Measurements from ENCODE around the gene SCLY. TPM values are rescaled to one million over a fixed set of nuclear protein-coding genes. Genes with fewer than 3 reads are reported as not detected.
A peak's percentile ranks its signal among the peaks of the same experiment; 100 is the strongest.

SCLY gene
- total and polyA plus RNA-seq, 2 of the 13 experiments (the other 11 are each of a cell fraction or from before 2014, with no cell fraction given): 27.9 to 38.6 TPM

DNA sequence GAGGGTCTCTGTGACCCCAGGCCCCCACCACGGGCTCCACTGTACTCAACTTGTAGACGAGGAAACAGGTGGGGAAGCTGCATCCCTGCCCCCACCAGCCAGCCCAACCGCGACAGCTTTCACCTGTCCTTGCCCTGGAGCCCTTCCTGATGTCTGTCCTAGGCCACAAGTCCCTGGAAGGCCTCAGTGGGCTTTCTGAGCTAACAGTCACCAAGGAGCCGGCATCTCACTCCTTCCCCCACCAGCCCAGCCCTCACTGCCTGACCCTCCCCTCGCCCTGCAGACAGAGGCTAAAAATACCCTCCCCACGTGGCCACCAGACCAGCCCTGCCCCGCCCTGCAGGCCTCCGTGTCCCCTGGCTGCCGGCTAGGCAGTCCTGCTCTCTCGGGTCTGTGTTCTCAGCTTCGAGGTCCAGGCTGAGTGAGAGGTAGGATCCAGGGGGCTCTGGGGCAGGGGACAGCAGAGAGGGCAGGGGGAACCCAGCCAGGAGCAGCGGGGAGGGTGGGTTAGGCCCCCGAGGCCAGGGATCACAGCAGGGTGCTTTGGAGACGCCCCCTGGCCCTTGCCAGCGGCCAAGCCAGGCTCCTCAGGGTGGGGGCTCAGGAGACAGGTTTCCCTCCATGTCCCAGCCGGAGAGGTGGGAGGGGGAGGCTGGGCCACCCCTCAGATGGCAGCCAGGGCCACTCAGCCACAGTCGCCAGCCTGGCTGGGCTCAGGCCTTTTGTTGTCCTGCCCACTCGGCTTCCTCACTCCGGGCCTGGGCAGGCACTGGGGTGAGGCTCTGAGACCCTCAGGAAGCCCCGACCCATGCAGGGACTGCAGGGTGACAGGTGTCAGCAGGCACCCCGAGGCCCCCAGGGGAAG lies 77.8 kb downstream of the SCLY start, which contains the start of gene KLHL30 (continued):
- peak; percentile 4; the same call in 1 of the 2 replicates for TF ChIP-seq SALL1 (CRISPR knock-in tag; IDR thresholded peaks at IDR 0.05)
- TF ChIP-seq BORCS8-MEF2B (CRISPR knock-in tag; IDR thresholded peaks at IDR 0.05): peak; percentile 22; the same call in 1 of the 2 replicates
- no peak for TF ChIP-seq ZNF510 (CRISPR knock-in tag; IDR thresholded peaks at IDR 0.05; ENCODE audit: low read depth)
- TF ChIP-seq ZBTB10 (CRISPR knock-in tag; IDR thresholded peaks at IDR 0.05; ENCODE audit: borderline replicate concordance): 0 out of 2 replicates have a peak, but pooled peaks have one; percentile 26
- no peak for TF ChIP-seq ZBTB21 (CRISPR knock-in tag; IDR thresholded peaks at IDR 0.05)
- TF ChIP-seq ARNT2 (CRISPR knock-in tag; IDR thresholded peaks at IDR 0.05; ENCODE audit: low read depth): 0 out of 2 replicates have a peak, but pooled peaks have one; percentile 47
- peak; percentile 6; the same call in 1 of the 2 replicates for TF ChIP-seq PHF8 (CRISPR knock-in tag; IDR thresholded peaks at IDR 0.05)
- TF ChIP-seq NCOA1 (CRISPR knock-in tag; IDR thresholded peaks at IDR 0.05): 0 out of 2 replicates have a peak, but pooled peaks have one; percentile 24
- TF ChIP-seq, protein P1, sequence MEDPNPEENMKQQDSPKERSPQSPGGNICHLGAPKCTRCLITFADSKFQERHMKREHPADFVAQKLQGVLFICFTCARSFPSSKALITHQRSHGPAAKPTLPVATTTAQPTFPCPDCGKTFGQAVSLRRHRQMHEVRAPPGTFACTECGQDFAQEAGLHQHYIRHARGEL (CRISPR knock-in tag; IDR thresholded peaks at IDR 0.05): 0 out of 2 replicates have a peak, but pooled peaks have one; percentile 12
- TF ChIP-seq ZFX (CRISPR knock-in tag; IDR thresholded peaks at IDR 0.05; ENCODE audit: low read depth): 0 out of 2 replicates have a peak, but pooled peaks have one; percentile 24
- 0 out of 2 replicates have a peak, but pooled peaks have one; percentile 40 for TF ChIP-seq TMF1 (CRISPR knock-in tag; IDR thresholded peaks at IDR 0.05; ENCODE audit: low read depth)
- TF ChIP-seq TFDP1 (CRISPR knock-in tag; IDR thresholded peaks at IDR 0.05; ENCODE audit: borderline replicate concordance): peak; percentile 8; the same call in 1 of the 2 replicates
- TF ChIP-seq, protein P2, sequence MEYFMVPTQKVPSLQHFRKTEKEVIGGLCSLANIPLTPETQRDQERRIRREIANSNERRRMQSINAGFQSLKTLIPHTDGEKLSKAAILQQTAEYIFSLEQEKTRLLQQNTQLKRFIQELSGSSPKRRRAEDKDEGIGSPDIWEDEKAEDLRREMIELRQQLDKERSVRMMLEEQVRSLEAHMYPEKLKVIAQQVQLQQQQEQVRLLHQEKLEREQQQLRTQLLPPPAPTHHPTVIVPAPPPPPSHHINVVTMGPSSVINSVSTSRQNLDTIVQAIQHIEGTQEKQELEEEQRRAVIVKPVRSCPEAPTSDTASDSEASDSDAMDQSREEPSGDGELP (IDR thresholded peaks at IDR 0.05; ENCODE audit: borderline replicate concordance, low read depth): 0 out of 2 replicates have a peak, but pooled peaks have one; percentile 23
